ENCODE results near the gene LMO2.

DNA sequence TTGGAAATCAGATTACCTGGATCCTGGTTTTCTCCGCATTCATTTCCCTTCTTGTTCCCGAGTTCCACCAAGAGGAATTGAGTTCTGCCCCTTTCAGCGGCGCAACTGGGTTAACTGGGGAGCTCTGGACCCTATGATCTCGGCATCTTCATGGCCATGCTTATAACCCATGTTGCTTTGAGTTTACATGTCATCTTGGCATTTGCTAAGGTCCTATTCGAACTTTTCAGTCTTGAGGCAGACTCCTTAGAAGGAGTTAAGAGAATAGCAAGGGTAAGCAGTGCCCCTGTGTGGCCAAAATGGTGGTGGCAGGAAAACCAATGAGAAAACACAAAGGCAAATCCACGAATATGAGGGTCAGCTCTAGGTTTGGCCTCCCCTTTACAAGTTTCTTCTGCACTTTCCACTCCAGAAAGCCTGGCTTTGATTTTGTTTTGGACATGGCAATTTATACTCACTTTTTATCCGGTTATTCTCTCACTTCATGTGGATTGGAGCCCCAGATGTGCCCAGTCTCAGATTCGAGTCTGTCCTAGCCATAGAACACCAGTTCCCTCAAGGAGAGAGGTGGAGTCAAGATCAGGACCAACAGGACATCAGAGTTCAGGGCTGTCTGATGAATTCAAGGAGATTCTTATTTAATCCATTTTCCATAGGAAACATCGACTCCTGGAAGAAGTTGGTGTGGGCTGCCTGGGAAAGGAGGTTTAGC, 62.3 kb downstream of the LMO2 start:
- TF ChIP-seq, protein P1, sequence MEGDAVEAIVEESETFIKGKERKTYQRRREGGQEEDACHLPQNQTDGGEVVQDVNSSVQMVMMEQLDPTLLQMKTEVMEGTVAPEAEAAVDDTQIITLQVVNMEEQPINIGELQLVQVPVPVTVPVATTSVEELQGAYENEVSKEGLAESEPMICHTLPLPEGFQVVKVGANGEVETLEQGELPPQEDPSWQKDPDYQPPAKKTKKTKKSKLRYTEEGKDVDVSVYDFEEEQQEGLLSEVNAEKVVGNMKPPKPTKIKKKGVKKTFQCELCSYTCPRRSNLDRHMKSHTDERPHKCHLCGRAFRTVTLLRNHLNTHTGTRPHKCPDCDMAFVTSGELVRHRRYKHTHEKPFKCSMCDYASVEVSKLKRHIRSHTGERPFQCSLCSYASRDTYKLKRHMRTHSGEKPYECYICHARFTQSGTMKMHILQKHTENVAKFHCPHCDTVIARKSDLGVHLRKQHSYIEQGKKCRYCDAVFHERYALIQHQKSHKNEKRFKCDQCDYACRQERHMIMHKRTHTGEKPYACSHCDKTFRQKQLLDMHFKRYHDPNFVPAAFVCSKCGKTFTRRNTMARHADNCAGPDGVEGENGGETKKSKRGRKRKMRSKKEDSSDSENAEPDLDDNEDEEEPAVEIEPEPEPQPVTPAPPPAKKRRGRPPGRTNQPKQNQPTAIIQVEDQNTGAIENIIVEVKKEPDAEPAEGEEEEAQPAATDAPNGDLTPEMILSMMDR (IDR thresholded peaks at IDR 0.05) = peak; percentile 89
- TF ChIP-seq ZFX (IDR thresholded peaks at IDR 0.05; ENCODE audit: borderline replicate concordance) = no peak

Measured in 22Rv1 (cell line).